HCT116 (cell line): Measurements from ENCODE around the gene BBS7. TPM values are rescaled to one million over a fixed set of nuclear protein-coding genes. Genes with fewer than 3 reads are reported as not detected.

ENCODE experiments used
- ATAC-seq: fragments of 200-7000 bp; cut with Tn5 transposase; 2 replicates; pipeline ENCODE4 v1.9.1; 2020; ENCODE audit warnings: mild to moderate bottlenecking, moderate library complexity
- BruUV-seq: library from RNA; stranded (reverse); fragments of 400-500 nt; replicated peaks from 2 replicates; lab custom pipeline; 2021; lab: Mats Ljungman, UMichigan
- CTCF ChIA-PET: fragments of 300-600 bp; sonication (Branson Sonifier 250); formaldehyde crosslinking; loops from one replicate; lab custom pipeline; 2021; ENCODE audit warnings: antibody characterized with exemption; lab: Charles Lee
- POLR2A ChIA-PET: fragments of 300-600, 350-600 bp; sonication (Branson Sonifier 250); formaldehyde crosslinking; loops from one replicate; lab custom pipeline; 2021; ENCODE audit warnings: antibody characterized with exemption; lab: Charles Lee
- RAD21 ChIA-PET, 2 experiments: fragments of 300-600 bp; sonication (Branson Sonifier 250); formaldehyde crosslinking; loops; one replicate each; lab custom pipeline; 2023; ENCODE audit warnings: low total read pairs in 2 of 2; ENCODE audit not compliant: uncharacterized antibody in 2 of 2, unreplicated experiment in 2 of 2, low non-redundant PET in 1 of 2; lab: Charles Lee
- DNase-seq: peaks from one replicate; pipeline ENCODE4 v3.0.0-alpha.2; 2010; ENCODE audit warnings: low read depth, low spot score
- H2AFZ ChIP-seq: fragments of 200-600 bp; shearing (Covaris generic), sonication (generic); 2 replicates; pipeline ENCODE4 v1.6.1; 2017; ENCODE audit warnings: low read depth, mixed run types, mixed read lengths, antibody characterized with exemption, low read length; ENCODE audit not compliant: poor library complexity, severe bottlenecking
- H3K27ac ChIP-seq: 2 replicates; pipeline ENCODE4 v1.5.1; 2012; ENCODE audit warnings: low read depth, low read length
- H3K27me3 ChIP-seq: fragments of 200-600 bp; sonication (generic); 2 replicates; pipeline ENCODE4 v1.6.1; 2016; ENCODE audit warnings: mixed run types, low read length, mixed read lengths; ENCODE audit not compliant: insufficient read depth
- H3K36me3 ChIP-seq, 2 experiments: fragments of 200-500 bp in 1 of 2; fragments of 200-600 bp in 1 of 2; sonication (Bioruptor generic) in 1 of 2; sonication (generic) in 1 of 2; 2 replicates each; pipeline versions ENCODE4 v1.5.1 to v1.6.1; 2014 to 2016; ENCODE audit warnings: low read length in 2 of 2, inconsistent platforms in 1 of 2, mixed read lengths in 1 of 2, mixed run types in 1 of 2; ENCODE audit not compliant: insufficient read depth in 2 of 2, control insufficient read depth in 1 of 2
- H3K4me1 ChIP-seq, 2 experiments: fragments of 200-600 bp in 1 of 2; sonication (generic) in 1 of 2; 2 replicates each; pipeline versions ENCODE4 v1.5.1 to v1.6.1; 2012 to 2017; ENCODE audit warnings: low read length in 2 of 2, inconsistent platforms in 1 of 2, mild to moderate bottlenecking in 1 of 2, mixed read lengths in 1 of 2, mixed run types in 1 of 2, moderate library complexity in 1 of 2; ENCODE audit not compliant: insufficient read depth in 2 of 2, control insufficient read depth in 1 of 2
- H3K4me2 ChIP-seq: fragments of 200-600 bp; sonication (generic); 2 replicates; pipeline ENCODE4 v1.6.1; 2017; ENCODE audit warnings: mixed run types, low read length, mixed read lengths
- H3K4me3 ChIP-seq, 2 experiments: fragments of 200-600 bp in 1 of 2; sonication (generic) in 1 of 2; replicated peaks in 1 of 2; 2 replicates each; pipeline ENCODE4 v1.5.1; 2011 to 2016; ENCODE audit warnings: low read length in 2 of 2, control low read depth in 1 of 2, low read depth in 1 of 2, mild to moderate bottlenecking in 1 of 2, mixed read lengths in 1 of 2, mixed run types in 1 of 2
- H3K79me2 ChIP-seq: fragments of 200-600 bp; sonication (generic); 2 replicates; pipeline ENCODE4 v1.6.1; 2017; ENCODE audit warnings: mild to moderate bottlenecking, mixed run types, low read length, moderate library complexity, mixed read lengths; ENCODE audit not compliant: insufficient read depth
- H3K9ac ChIP-seq: fragments of 200-600 bp; sonication (generic); 2 replicates; pipeline ENCODE4 v1.6.1; 2016; ENCODE audit warnings: low read length, mixed read lengths
- H3K9me2 ChIP-seq: fragments of 200-600 bp; sonication (generic), shearing (Covaris generic); 2 replicates; pipeline ENCODE4 v1.6.1; 2017; ENCODE audit warnings: mixed run types, mild to moderate bottlenecking, moderate library complexity; ENCODE audit not compliant: insufficient read depth
- H3K9me3 ChIP-seq, 2 experiments: fragments of 200-500 bp in 1 of 2; fragments of 200-600 bp in 1 of 2; sonication (Bioruptor generic) in 1 of 2; sonication (generic) in 1 of 2; 2 replicates each; pipeline ENCODE4 v1.6.1; 2014 to 2017; ENCODE audit warnings: low read length in 2 of 2, mixed read lengths in 2 of 2, inconsistent platforms in 1 of 2, low read depth in 1 of 2, mild to moderate bottlenecking in 1 of 2, mixed run types in 1 of 2, moderate library complexity in 1 of 2; ENCODE audit not compliant: control insufficient read depth in 1 of 2, insufficient read depth in 1 of 2
- H4K20me1 ChIP-seq: fragments of 200-600 bp; sonication (generic), shearing (Covaris generic); 2 replicates; pipeline ENCODE4 v1.6.1; 2017; ENCODE audit warnings: mixed run types, mild to moderate bottlenecking, moderate library complexity; ENCODE audit not compliant: insufficient read depth
- CBX3 ChIP-seq: IDR thresholded peaks from 2 replicates; pipeline ENCODE4 v1.6.1; 2012; ENCODE audit warnings: low read depth
- CEBPB ChIP-seq: IDR thresholded peaks from 2 replicates; pipeline ENCODE4 v1.6.1; 2012; ENCODE audit warnings: low read depth
- CTCF ChIP-seq, 3 experiments: fragments of 200-600 bp in 1 of 3; sonication (generic) in 1 of 3; IDR thresholded peaks in 2 of 3; conservative IDR thresholded peaks in 1 of 3; 2 replicates each; pipeline ENCODE4 v1.5.1; 2012 to 2017; ENCODE audit warnings: low read depth in 2 of 3, low read length in 2 of 3, antibody characterized with exemption in 1 of 3, borderline replicate concordance in 1 of 3, control low read depth in 1 of 3, mild to moderate bottlenecking in 1 of 3, mixed read lengths in 1 of 3, mixed run types in 1 of 3, moderate library complexity in 1 of 3; ENCODE audit not compliant: insufficient read depth in 1 of 3
- EGR1 ChIP-seq: IDR thresholded peaks from 2 replicates; pipeline ENCODE4 v1.6.1; 2012; ENCODE audit warnings: low read depth
- ELF1 ChIP-seq: IDR thresholded peaks from 2 replicates; pipeline ENCODE4 v1.6.1; 2012; ENCODE audit warnings: low read depth, borderline replicate concordance
- EZH2phosphoT487 ChIP-seq: fragments of 200-600 bp; IDR thresholded peaks from 2 replicates; pipeline ENCODE4 v1.6.1; 2018; ENCODE audit warnings: antibody characterized with exemption, borderline replicate concordance
- JUND ChIP-seq: IDR thresholded peaks from 2 replicates; pipeline ENCODE4 v1.6.1; 2012
- POLR2A ChIP-seq: IDR thresholded peaks from 2 replicates; pipeline ENCODE4 v1.7.0; 2011; ENCODE audit warnings: borderline replicate concordance; ENCODE audit not compliant: insufficient read depth, insufficient read length; ENCODE audit errors: extremely low read depth
- POLR2AphosphoS5 ChIP-seq: IDR thresholded peaks from 2 replicates; pipeline ENCODE4 v1.6.1; 2011; ENCODE audit warnings: mild to moderate bottlenecking, low read depth, low read length, moderate library complexity
- RAD21 ChIP-seq: IDR thresholded peaks from 2 replicates; pipeline ENCODE4 v1.6.1; 2012; ENCODE audit warnings: low read depth, mild to moderate bottlenecking
- SIN3A ChIP-seq: IDR thresholded peaks from 2 replicates; pipeline ENCODE4 v1.6.1; 2012; ENCODE audit warnings: low read depth
- SP1 ChIP-seq: IDR thresholded peaks from 2 replicates; pipeline ENCODE4 v1.6.1; 2012; ENCODE audit warnings: low read depth
- SRF ChIP-seq: IDR thresholded peaks from 2 replicates; pipeline ENCODE4 v1.6.1; 2012; ENCODE audit warnings: low read depth
- TCF7L2 ChIP-seq: IDR thresholded peaks from 2 replicates; pipeline ENCODE4 v1.7.0; 2011; ENCODE audit warnings: borderline replicate concordance, inconsistent platforms; ENCODE audit not compliant: insufficient read depth, insufficient read length; ENCODE audit errors: extremely low read depth
- YY1 ChIP-seq: IDR thresholded peaks from 2 replicates; pipeline ENCODE4 v1.6.1; 2011; ENCODE audit warnings: low read length, low read depth, moderate library complexity, mild to moderate bottlenecking; ENCODE audit not compliant: insufficient replicate concordance; ENCODE audit errors: extremely low read depth
- ZFX ChIP-seq: fragments of 450-650 bp; IDR thresholded peaks from 2 replicates; pipeline ENCODE4 v1.6.1; 2017
- ZNF274 ChIP-seq: fragments of 200-500 bp; sonication (Bioruptor generic); IDR thresholded peaks from 2 replicates; pipeline ENCODE4 v1.6.1; 2014; ENCODE audit warnings: mild to moderate bottlenecking, low read depth, low read length, inconsistent platforms
- intact Hi-C: fragments of 100-400 bp; cut with micrococcal nuclease; formaldehyde crosslinking; loops from 2 replicates; pipeline ENCODE4 v1.10.0; 2022
- total RNA-seq: library from RNA; stranded (reverse); gene quantifications from one replicate; pipeline ENCODE4 v1.2.1, GENCODE V29; 2021; ENCODE audit not compliant: unreplicated experiment
- TF ChIP-seq, protein P1 (sequence below): IDR thresholded peaks from 2 replicates; pipeline ENCODE4 v1.6.1; 2011; ENCODE audit warnings: mild to moderate bottlenecking, low read length, moderate library complexity; ENCODE audit not compliant: insufficient replicate concordance; ENCODE audit errors: extremely low read depth
- TF ChIP-seq, protein P2 (sequence below): IDR thresholded peaks from 2 replicates; pipeline ENCODE4 v1.6.1; 2012
- TF ChIP-seq, protein P3 (sequence below): IDR thresholded peaks from 2 replicates; pipeline ENCODE4 v1.6.1; 2012

The BBS7 gene
- total RNA-seq, 1 experiment from 2014 or later = 22.9 TPM

GRCh38 chr4:121814756-121815155, 55.5 kb downstream of the BBS7 start:
- RAD21 ChIA-PET = no interaction called here
- H3K9me2 ChIP-seq = no peaks in the 10 kb centered on the region
- H3K36me3 ChIP-seq = peaks cover 77 to 79% of the 10 kb centered on the region in 2 experiments

More at GRCh38 chr4:121814756-121815155, 55.5 kb downstream of the BBS7 start:
- BruUV-seq = no TSS peak
- Histone ChIP-seq H2AFZ (no peak overlapping the region), H3K4me1 (no peaks in the 10 kb centered on the region), H3K4me2 (no peak overlapping the region), H3K9me3 (no peaks in the 10 kb centered on the region), H3K9ac (no peak overlapping the region), H3K27me3 (no peaks in the 10 kb centered on the region), H3K27ac (no peak overlapping the region), H4K20me1 (peaks cover 10% of the 10 kb centered on the region; the same call in 1 of the 2 replicates), H3K79me2 (peaks cover 63% of the 10 kb centered on the region), H3K4me3 (no peak overlapping the region)
- ATAC-seq = no peak
- no peak for DNase-seq
- POLR2A ChIA-PET = no interaction called here
- TF ChIP-seq, protein P1, sequence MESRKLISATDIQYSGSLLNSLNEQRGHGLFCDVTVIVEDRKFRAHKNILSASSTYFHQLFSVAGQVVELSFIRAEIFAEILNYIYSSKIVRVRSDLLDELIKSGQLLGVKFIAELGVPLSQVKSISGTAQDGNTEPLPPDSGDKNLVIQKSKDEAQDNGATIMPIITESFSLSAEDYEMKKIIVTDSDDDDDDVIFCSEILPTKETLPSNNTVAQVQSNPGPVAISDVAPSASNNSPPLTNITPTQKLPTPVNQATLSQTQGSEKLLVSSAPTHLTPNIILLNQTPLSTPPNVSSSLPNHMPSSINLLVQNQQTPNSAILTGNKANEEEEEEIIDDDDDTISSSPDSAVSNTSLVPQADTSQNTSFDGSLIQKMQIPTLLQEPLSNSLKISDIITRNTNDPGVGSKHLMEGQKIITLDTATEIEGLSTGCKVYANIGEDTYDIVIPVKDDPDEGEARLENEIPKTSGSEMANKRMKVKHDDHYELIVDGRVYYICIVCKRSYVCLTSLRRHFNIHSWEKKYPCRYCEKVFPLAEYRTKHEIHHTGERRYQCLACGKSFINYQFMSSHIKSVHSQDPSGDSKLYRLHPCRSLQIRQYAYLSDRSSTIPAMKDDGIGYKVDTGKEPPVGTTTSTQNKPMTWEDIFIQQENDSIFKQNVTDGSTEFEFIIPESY = no peak
- TF ChIP-seq JUND (no peak), CEBPB (no peak), SRF (no peak), ZFX (no peak), TCF7L2 (no peak), RAD21 (no peak), ZNF274 (no peak), EGR1 (no peak), YY1 (no peak), EZH2phosphoT487 (no peak), SP1 (no peak), POLR2AphosphoS5 (no peak), ELF1 (no peak), CTCF (IDR thresholded peaks at IDR 0.05 in 2 of 3, conservative IDR thresholded peaks at IDR 0.05 in 1 of 3; ENCODE audit: borderline replicate concordance in 1 of 3, insufficient read depth in 1 of 3, low read depth in 2 of 3, low read length in 2 of 3) (no peak), CBX3 (no peak), POLR2A (no peak), SIN3A (no peak)
- TF ChIP-seq, protein P2, sequence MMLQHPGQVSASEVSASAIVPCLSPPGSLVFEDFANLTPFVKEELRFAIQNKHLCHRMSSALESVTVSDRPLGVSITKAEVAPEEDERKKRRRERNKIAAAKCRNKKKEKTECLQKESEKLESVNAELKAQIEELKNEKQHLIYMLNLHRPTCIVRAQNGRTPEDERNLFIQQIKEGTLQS = no peak
- TF ChIP-seq, protein P3, sequence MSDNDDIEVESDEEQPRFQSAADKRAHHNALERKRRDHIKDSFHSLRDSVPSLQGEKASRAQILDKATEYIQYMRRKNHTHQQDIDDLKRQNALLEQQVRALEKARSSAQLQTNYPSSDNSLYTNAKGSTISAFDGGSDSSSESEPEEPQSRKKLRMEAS = no peak
- CTCF ChIA-PET = no interaction called here
- intact Hi-C loops = no loop called here
